ENCODE data around the gene MUC6. TPM values are rescaled to one million over a fixed set of nuclear protein-coding genes. Genes with fewer than 3 reads are reported as not detected.

MUC6 gene
- total and polyA plus RNA-seq, 2 of the 8 experiments (the other 6 are each of a cell fraction or from before 2014, with no cell fraction given): not detected

GRCh38 chr11:1026163-1026450, 10.4 kb downstream of the MUC6 start:
- Histone ChIP-seq H3K27me3 (replicated peaks in 1 of 4; ENCODE audit: control insufficient read depth in 3 of 4, extremely low read depth in 1 of 4, insufficient read depth in 3 of 4, low read length in 3 of 4) (no peaks in the 10 kb centered on the region), H4K8ac (ENCODE audit: extremely low read depth, insufficient read depth, low read length) (no peak overlapping the region), H2AFZ (ENCODE audit: low read length) (no peak overlapping the region), H3K27ac (ENCODE audit: low read depth, low read length) (no peak overlapping the region), H4K91ac (replicated peaks; ENCODE audit: insufficient read length, low read length) (no peak overlapping the region), H3K18ac (ENCODE audit: extremely low read depth, low read length) (no peak overlapping the region), H2BK12ac (ENCODE audit: low read depth, low read length) (no peak overlapping the region), H2BK120ac (replicated peaks; ENCODE audit: low read depth, low read length) (no peak overlapping the region), H3K23ac (ENCODE audit: insufficient read length) (no peak overlapping the region), H3K4me1 (replicated peaks in 1 of 4; ENCODE audit: control insufficient read depth in 3 of 4, insufficient read depth in 4 of 4, low read length in 3 of 4) (no peaks in the 10 kb centered on the region), H3K4me3 (ENCODE audit: extremely low read depth in 1 of 4, insufficient read depth in 2 of 4, low read depth in 3 of 4, low read length in 4 of 4) (no peak overlapping the region), H2BK5ac (ENCODE audit: low read depth, low read length) (no peak overlapping the region), H3K9me3 (ENCODE audit: insufficient read depth in 2 of 2, low read depth in 1 of 2, low read length in 1 of 2) (no peaks in the 10 kb centered on the region), H3K4me2 (ENCODE audit: insufficient read depth in 1 of 2, low read depth in 2 of 2, low read length in 2 of 2) (no peak overlapping the region), H3K79me1 (ENCODE audit: low read depth, low read length) (no peaks in the 10 kb centered on the region), H4K5ac (ENCODE audit: insufficient read length, low read depth, low read length) (no peak overlapping the region), H3K9ac (replicated peaks in 1 of 4; ENCODE audit: extremely low read depth in 1 of 4, low read depth in 3 of 4, low read length in 3 of 4) (no peak overlapping the region), H4K20me1 (replicated peaks in 1 of 2; ENCODE audit: control insufficient read depth in 1 of 2, insufficient read depth in 2 of 2, low read length in 2 of 2) (peaks cover 0 to 6% of the 10 kb centered on the region in 2 experiments), H2BK20ac (ENCODE audit: low read length) (no peak overlapping the region), H2BK15ac (ENCODE audit: low read length) (no peak overlapping the region; the same call in 1 of the 2 replicates), H2AK5ac (ENCODE audit: low read depth, low read length) (no peak overlapping the region), H3K79me2 (ENCODE audit: control insufficient read depth in 1 of 2, insufficient read depth in 2 of 2, low read length in 2 of 2) (no peaks in the 10 kb centered on the region), H3K36me3 (ENCODE audit: control insufficient read depth in 2 of 4, insufficient read depth in 4 of 4, low read length in 3 of 4) (no peaks in the 10 kb centered on the region; a peak in 1 of 8 replicates), H3K56ac (replicated peaks; ENCODE audit: insufficient read length, low read depth, low read length) (no peak overlapping the region), H3K23me2 (ENCODE audit: low read depth, low read length) (peaks cover 5% of the 10 kb centered on the region), H3K14ac (ENCODE audit: insufficient read length) (no peak overlapping the region), H3K4ac (replicated peaks; ENCODE audit: insufficient read length, low read depth, low read length) (no peak overlapping the region)
- ChIA-PET CTCF (ENCODE audit: partially characterized antibody) (interaction anchor here (0.7 to 1.2 kb wide), 2 partner anchors 21 to 81 kb away, joined by 3 read pairs; no protein-coding TSS in a partner anchor), POLR2A (ENCODE audit: partially characterized antibody) (interaction anchor here (0.8 to 1.5 kb wide), 4 partner anchors 10 to 167 kb away, joined by 3 to 4 read pairs (median 4); no protein-coding TSS in a partner anchor)
- FAIRE-seq: no peak
- 87% methylated on average over 11 of the region's 14 CpGs; no CpG with 5 or more reads in 1 of the 2 experiments for WGBS, 2 experiments (ENCODE audit: extremely low coverage in 1 of 2, insufficient coverage in 1 of 2, insufficient read length in 1 of 2, insufficient replicate concordance in 2 of 2, low coverage in 1 of 2, low lambda C conversion rate in 2 of 2, missing lambda C conversion rate in 1 of 2)
- TF ChIP-seq SIX5 (IDR thresholded peaks at IDR 0.05; ENCODE audit: low read depth, low read length) (no peak), RFX5 (IDR thresholded peaks at IDR 0.05; ENCODE audit: borderline replicate concordance, low read depth, low read length) (no peak)
- no peak for DNase-seq (ENCODE audit: low read depth in 1 of 2, low spot score in 2 of 2)

Measured in H1 (cell line).